HepG2 (cell line): ENCODE measurements around the gene EBF4. TPM values are rescaled to one million over a fixed set of nuclear protein-coding genes. Genes with fewer than 3 reads are reported as not detected.

Experiments
- ATAC-seq: fragments of 200-7000 bp; cut with Tn5 transposase; 3 replicates; pipeline ENCODE4 v1.9.1; 2020; ENCODE audit warnings: mild to moderate bottlenecking, moderate library complexity
- BruUV-seq: library from RNA; stranded (reverse); fragments of 400-500 nt; replicated peaks from 2 replicates; lab custom pipeline; 2021; lab: Mats Ljungman, UMichigan
- CTCF ChIA-PET: fragments of 300-600 bp; formaldehyde crosslinking; extraction: SDS; loops from one replicate; lab custom pipeline; 2021; ENCODE audit warnings: low total read pairs, inconsistent platforms, low intra/inter-chr PET ratio; lab: Yijun Ruan, JAX
- POLR2A ChIA-PET: fragments of 350-600 bp; sonication (Branson Sonifier 250); formaldehyde crosslinking; loops from one replicate; lab custom pipeline; 2020; ENCODE audit warnings: antibody characterized with exemption, inconsistent platforms; lab: Yijun Ruan, JAX
- DNase-seq: peaks from one replicate; pipeline ENCODE4 v3.0.0-alpha.2; 2015; ENCODE audit warnings: low spot score
- FAIRE-seq: peaks from 3 replicates; lab custom pipeline; 2011; peaks lifted over from hg19 to GRCh38; lab: Jason Lieb, UNC
- H2AFZ ChIP-seq: one replicate; pipeline ENCODE4 v1.6.1; 2011; ENCODE audit warnings: low read length, inconsistent platforms
- H3K27ac ChIP-seq: fragments of 300-600 bp; 3 replicates; pipeline ENCODE4 v1.8.0; 2011; ENCODE audit warnings: mixed run types, mild to moderate bottlenecking, mixed read lengths, low read length, inconsistent platforms; ENCODE audit not compliant: insufficient read depth; ENCODE audit errors: extremely low read length
- H3K27me3 ChIP-seq, 2 experiments: fragments of 200-600 bp in 1 of 2; 2 replicates in 1 of 2; 3 replicates in 1 of 2; pipeline versions ENCODE4 v1.6.0 to v1.8.0; 2011; ENCODE audit warnings: low read length in 2 of 2, mild to moderate bottlenecking in 2 of 2, moderate library complexity in 2 of 2, inconsistent platforms in 1 of 2; ENCODE audit not compliant: insufficient read depth in 2 of 2, control insufficient read depth in 1 of 2
- H3K36me3 ChIP-seq, 2 experiments: fragments of 200-600 bp in 1 of 2; replicated peaks in 1 of 2; 2 replicates in 1 of 2; 3 replicates in 1 of 2; pipeline versions ENCODE4 v1.5.1 to v1.8.0; 2011; ENCODE audit warnings: low read length in 2 of 2, inconsistent platforms in 1 of 2; ENCODE audit not compliant: insufficient read depth in 2 of 2, control insufficient read depth in 1 of 2
- H3K4me1 ChIP-seq: 2 replicates; pipeline ENCODE4 v1.5.1; 2012; ENCODE audit warnings: low read length, inconsistent platforms; ENCODE audit not compliant: insufficient read depth
- H3K4me2 ChIP-seq: 2 replicates; pipeline ENCODE4 v1.6.0; 2011; ENCODE audit warnings: low read depth, low read length, inconsistent platforms
- H3K4me3 ChIP-seq, 3 experiments: fragments of 200-600 bp in 1 of 3; sonication (generic), shearing (Covaris generic) in 1 of 3; replicated peaks in 1 of 3; 2 replicates each; pipeline ENCODE4 v1.5.1; 2011 to 2016; ENCODE audit warnings: low read length in 3 of 3, inconsistent platforms in 2 of 3, low read depth in 2 of 3, mild to moderate bottlenecking in 2 of 3, control low read depth in 1 of 3, mixed read lengths in 1 of 3; ENCODE audit not compliant: insufficient read depth in 1 of 3
- H3K79me2 ChIP-seq: one replicate; pipeline ENCODE4 v1.6.1; 2011; ENCODE audit warnings: low read length, inconsistent platforms; ENCODE audit not compliant: insufficient read depth
- H3K9ac ChIP-seq: 2 replicates; pipeline ENCODE4 v1.6.0; 2011; ENCODE audit warnings: mild to moderate bottlenecking, low read depth, low read length, inconsistent platforms; ENCODE audit not compliant: insufficient read depth
- H3K9me3 ChIP-seq: 2 replicates; pipeline ENCODE4 v1.5.1; 2012; ENCODE audit warnings: mild to moderate bottlenecking, low read length
- H4K20me1 ChIP-seq: 2 replicates; pipeline ENCODE4 v1.6.0; 2011; ENCODE audit warnings: inconsistent platforms, mild to moderate bottlenecking, low read length, moderate library complexity; ENCODE audit not compliant: insufficient read depth
- FOXA3 ChIP-seq: IDR thresholded peaks from 2 replicates; pipeline ENCODE4 v1.6.1; 2016; ENCODE audit warnings: missing genetic modification reagents, missing compliant biosample characterization
- HNRNPH1 ChIP-seq: fragments of 200-400 bp; formaldehyde crosslinking; optimal IDR thresholded peaks from 2 replicates; pipeline ENCODE3; 2017; ENCODE audit warnings: mild to moderate bottlenecking, low read depth, low read length
- NBN ChIP-seq: fragments of 450-650 bp; conservative IDR thresholded peaks from 2 replicates; pipeline ENCODE4 v1.6.1; 2017
- ONECUT2 ChIP-seq: sonication (generic); formaldehyde crosslinking; IDR thresholded peaks from 2 replicates; pipeline ENCODE4 v1.4.0; 2020; ENCODE audit warnings: missing genetic modification reagents
- POLR2AphosphoS2 ChIP-seq: IDR thresholded peaks from 2 replicates; pipeline ENCODE4 v1.6.1; 2011; ENCODE audit warnings: low read depth, low read length, improper control_type of control experiment
- ZFP82 ChIP-seq: sonication (generic); formaldehyde crosslinking; IDR thresholded peaks from 2 replicates; pipeline ENCODE4 v1.5.1; 2020; ENCODE audit warnings: mild to moderate bottlenecking, missing genetic modification reagents, borderline replicate concordance
- ZFP90 ChIP-seq: sonication (generic); formaldehyde crosslinking; IDR thresholded peaks from 2 replicates; pipeline ENCODE4 v1.8.0; 2022; ENCODE audit warnings: missing genetic modification reagents, mild to moderate bottlenecking, inconsistent platforms, borderline replicate concordance
- ZNF747 ChIP-seq: sonication (generic); formaldehyde crosslinking; IDR thresholded peaks from 2 replicates; pipeline ENCODE4 v1.8.1; 2023; ENCODE audit warnings: missing genetic modification reagents, mild to moderate bottlenecking, borderline replicate concordance
- ZNF790 ChIP-seq: sonication (generic); formaldehyde crosslinking; IDR thresholded peaks from 2 replicates; pipeline ENCODE4 v1.8.0; 2022; ENCODE audit warnings: missing genetic modification reagents, mild to moderate bottlenecking, borderline replicate concordance
- WGBS: methylation state at CpG from one replicate; pipeline ENCODE4 v1.1.6; 2017; ENCODE audit warnings: low lambda C conversion rate; 5-methylcytosine and 5-hydroxymethylcytosine counted together
- in situ Hi-C: cut with HindIII; loops from 2 replicates; pipeline ENCODE4 v1.10.0; 2017; ENCODE audit warnings: low pct_unique_long_range_greater_than_20kb; ENCODE audit not compliant: extremely low pct_ligation_motif_present
- intact Hi-C: fragments of 100-400 bp; cut with micrococcal nuclease; formaldehyde crosslinking; loops from one replicate; pipeline ENCODE4 v1.10.0; 2022; ENCODE audit not compliant: unreplicated experiment
- polyA plus RNA-seq, 8 experiments: library from polyadenylated mRNA; depleted of rRNA in 3 of 8; stranded (reverse) in 7 of 8; unstranded in 1 of 8; fragments of >200 nt; fragmentation: Illumina TruSeq in 4 of 8; extraction: Trizol in 4 of 8; gene quantifications; 2 replicates each; pipeline versions ENCODE4 v1.2.1 to v1.2.3, GENCODE V29; 2011 to 2016; ENCODE audit warnings: low read depth in 4 of 8, missing spikeins in 1 of 8, mixed read lengths in 1 of 8; ENCODE audit not compliant: insufficient read depth in 1 of 8
- total RNA-seq, 5 experiments: library from RNA; depleted of rRNA; stranded (reverse); fragments of >200 nt; fragmentation: Illumina TruSeq; extraction: Trizol; gene quantifications; 2 replicates each; pipeline ENCODE4 v1.2.3, GENCODE V29; 2016; ENCODE audit warnings: low read depth in 1 of 5
- TF ChIP-seq, protein P1 (sequence below): sonication (generic); formaldehyde crosslinking; IDR thresholded peaks from one replicate; pipeline ENCODE4 v1.5.1; 2020; ENCODE audit warnings: mild to moderate bottlenecking, missing genetic modification reagents; ENCODE audit errors: not compliant biosample characterization
- TF ChIP-seq, protein P2 (sequence below): sonication (generic); formaldehyde crosslinking; IDR thresholded peaks from 2 replicates; pipeline ENCODE4 v1.5.1; 2020; ENCODE audit warnings: mild to moderate bottlenecking, missing genetic modification reagents, borderline replicate concordance
- TF ChIP-seq, protein P3 (sequence below): sonication (generic); formaldehyde crosslinking; IDR thresholded peaks from 2 replicates; pipeline ENCODE4 v1.4.0; 2020; ENCODE audit warnings: missing genetic modification reagents, mild to moderate bottlenecking, borderline replicate concordance

The EBF4 gene
- total and polyA plus RNA-seq, 2 of the 13 experiments (the other 11 are each of a cell fraction or from before 2014, with no cell fraction given), result 0.84 to 2.2 TPM

DNA sequence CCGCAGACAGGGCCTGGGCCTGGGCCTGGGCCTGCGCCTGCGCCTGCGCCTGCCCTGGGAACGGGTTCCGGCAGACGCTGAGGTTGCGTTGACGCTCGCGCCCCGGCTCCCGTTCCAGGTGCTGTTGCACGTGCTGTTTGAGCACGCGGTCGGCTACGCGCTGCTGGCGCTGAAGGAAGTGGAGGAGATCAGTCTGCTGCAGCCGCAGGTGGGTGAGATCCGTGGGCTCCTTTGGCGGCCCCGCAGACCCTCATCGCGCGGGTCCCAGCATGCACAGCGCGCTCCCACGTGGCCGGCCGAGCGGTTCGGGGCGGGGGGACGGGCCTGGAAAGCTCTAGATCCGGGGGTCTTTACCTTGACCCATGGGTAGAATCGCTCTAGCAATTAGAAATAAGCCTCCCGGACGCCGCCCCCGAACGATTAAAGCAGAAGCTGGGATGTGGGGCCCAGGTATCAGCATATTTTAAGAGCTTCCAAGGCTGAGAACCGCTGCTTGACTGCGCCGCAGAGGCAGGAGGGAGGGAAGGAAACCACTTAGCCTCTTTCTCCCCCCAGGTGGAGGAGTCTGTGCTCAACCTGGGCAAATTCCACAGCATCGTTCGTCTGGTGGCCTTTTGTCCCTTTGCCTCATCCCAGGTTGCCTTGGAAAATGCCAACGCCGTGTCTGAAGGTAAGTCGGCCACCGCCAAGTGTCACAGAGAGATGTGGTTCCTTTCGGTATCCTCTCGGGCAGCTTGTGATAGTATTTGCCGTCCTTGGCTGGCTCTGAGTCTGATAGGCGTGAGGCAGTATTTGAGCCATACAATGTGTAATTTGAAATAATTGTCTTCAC lies 39.6 kb upstream of the EBF4 start:
- peak overlapping the region; percentile 60 to 97 (median 83) for H3K4me3 ChIP-seq
- H3K4me1 ChIP-seq, result peaks cover 43% of the 10 kb centered on the region
- H3K4me2 ChIP-seq, result peak overlapping the region; percentile 100
- CTCF ChIA-PET, result no interaction called here
- POLR2A ChIA-PET, result interaction anchor here (0.7 to 7.0 kb wide), 26 partner anchors 8 to 393 kb away, joined by 3 to 151 read pairs (median 7); partner anchors contain the start of genes EBF4, IDH3B, MRPS26 and SNRPB
- H2AFZ ChIP-seq, result no peak overlapping the region
- BruUV-seq, result TSS peak; percentile 58
- no peaks in the 10 kb centered on the region; a peak in 1 of 5 replicates for H3K27me3 ChIP-seq
- DNase-seq, result peak; percentile 30
- in situ Hi-C loops (no loop called here), intact Hi-C loops (loop anchor here (5.0 kb wide), 2 partner anchors 141 to 186 kb away; no protein-coding TSS in a partner anchor)
- FAIRE-seq, result no peak
- H4K20me1 ChIP-seq, result peaks cover 51% of the 10 kb centered on the region
- no peaks in the 10 kb centered on the region for H3K9me3 ChIP-seq
- ATAC-seq, result peak; percentile 58
- WGBS, result under 1% methylated on average over 33 of the region's 56 CpGs
- peaks cover 34 to 43% of the 10 kb centered on the region in 2 experiments for H3K36me3 ChIP-seq
- H3K79me2 ChIP-seq, result peaks cover 46% of the 10 kb centered on the region
- peak overlapping the region; percentile 90 for H3K27ac ChIP-seq
- peak overlapping the region; percentile 88 for H3K9ac ChIP-seq
- TF ChIP-seq ZFP90 (CRISPR knock-in tag) (no peak; the same call in 1 of the 2 replicates), ZNF790 (peak; percentile 99; the same call in 1 of the 2 replicates), NBN (no peak), HNRNPH1 (no peak), ZFP82 (CRISPR knock-in tag) (peak; percentile 99; the same call in 1 of the 2 replicates), FOXA3 (CRISPR knock-in tag) (no peak), POLR2AphosphoS2 (no peak), ONECUT2 (no peak), ZNF747 (no peak; the same call in none of the 2 replicates)
- TF ChIP-seq, protein P1, sequence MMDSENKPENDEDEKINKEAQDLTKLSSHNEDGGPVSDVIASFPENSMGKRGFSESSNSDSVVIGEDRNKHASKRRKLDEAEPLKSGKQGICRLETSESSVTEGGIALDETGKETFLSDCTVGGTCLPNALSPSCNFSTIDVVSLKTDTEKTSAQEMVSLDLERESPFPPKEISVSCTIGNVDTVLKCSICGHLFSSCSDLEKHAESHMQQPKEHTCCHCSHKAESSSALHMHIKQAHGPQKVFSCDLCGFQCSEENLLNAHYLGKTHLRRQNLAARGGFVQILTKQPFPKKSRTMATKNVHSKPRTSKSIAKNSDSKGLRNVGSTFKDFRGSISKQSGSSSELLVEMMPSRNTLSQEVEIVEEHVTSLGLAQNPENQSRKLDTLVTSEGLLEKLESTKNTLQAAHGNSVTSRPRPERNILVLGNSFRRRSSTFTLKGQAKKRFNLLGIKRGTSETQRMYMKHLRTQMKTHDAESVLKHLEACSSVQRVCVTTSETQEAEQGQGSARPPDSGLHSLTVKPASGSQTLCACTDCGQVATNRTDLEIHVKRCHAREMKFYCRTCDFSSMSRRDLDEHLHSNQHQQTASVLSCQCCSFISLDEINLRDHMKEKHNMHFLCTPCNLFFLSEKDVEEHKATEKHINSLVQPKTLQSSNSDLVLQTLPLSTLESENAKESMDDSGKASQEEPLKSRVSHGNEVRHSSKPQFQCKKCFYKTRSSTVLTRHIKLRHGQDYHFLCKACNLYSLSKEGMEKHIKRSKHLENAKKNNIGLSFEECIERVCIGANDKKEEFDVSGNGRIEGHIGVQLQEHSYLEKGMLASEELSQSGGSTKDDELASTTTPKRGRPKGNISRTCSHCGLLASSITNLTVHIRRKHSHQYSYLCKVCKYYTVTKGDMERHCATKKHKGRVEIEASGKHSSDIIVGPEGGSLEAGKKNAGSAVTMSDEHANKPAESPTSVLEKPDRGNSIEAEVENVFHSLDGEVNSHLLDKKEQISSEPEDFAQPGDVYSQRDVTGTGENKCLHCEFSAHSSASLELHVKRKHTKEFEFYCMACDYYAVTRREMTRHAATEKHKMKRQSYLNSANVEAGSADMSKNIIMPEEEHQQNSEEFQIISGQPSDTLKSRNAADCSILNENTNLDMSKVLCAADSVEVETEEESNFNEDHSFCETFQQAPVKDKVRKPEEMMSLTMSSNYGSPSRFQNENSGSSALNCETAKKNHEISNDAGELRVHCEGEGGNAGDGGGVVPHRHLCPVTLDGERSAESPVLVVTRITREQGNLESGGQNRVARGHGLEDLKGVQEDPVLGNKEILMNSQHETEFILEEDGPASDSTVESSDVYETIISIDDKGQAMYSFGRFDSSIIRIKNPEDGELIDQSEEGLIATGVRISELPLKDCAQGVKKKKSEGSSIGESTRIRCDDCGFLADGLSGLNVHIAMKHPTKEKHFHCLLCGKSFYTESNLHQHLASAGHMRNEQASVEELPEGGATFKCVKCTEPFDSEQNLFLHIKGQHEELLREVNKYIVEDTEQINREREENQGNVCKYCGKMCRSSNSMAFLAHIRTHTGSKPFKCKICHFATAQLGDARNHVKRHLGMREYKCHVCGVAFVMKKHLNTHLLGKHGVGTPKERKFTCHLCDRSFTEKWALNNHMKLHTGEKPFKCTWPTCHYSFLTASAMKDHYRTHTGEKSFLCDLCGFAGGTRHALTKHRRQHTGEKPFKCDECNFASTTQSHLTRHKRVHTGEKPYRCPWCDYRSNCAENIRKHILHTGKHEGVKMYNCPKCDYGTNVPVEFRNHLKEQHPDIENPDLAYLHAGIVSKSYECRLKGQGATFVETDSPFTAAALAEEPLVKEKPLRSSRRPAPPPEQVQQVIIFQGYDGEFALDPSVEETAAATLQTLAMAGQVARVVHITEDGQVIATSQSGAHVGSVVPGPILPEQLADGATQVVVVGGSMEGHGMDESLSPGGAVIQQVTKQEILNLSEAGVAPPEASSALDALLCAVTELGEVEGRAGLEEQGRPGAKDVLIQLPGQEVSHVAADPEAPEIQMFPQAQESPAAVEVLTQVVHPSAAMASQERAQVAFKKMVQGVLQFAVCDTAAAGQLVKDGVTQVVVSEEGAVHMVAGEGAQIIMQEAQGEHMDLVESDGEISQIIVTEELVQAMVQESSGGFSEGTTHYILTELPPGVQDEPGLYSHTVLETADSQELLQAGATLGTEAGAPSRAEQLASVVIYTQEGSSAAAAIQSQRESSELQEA (CRISPR knock-in tag), result peak; percentile 80
- TF ChIP-seq, protein P2, sequence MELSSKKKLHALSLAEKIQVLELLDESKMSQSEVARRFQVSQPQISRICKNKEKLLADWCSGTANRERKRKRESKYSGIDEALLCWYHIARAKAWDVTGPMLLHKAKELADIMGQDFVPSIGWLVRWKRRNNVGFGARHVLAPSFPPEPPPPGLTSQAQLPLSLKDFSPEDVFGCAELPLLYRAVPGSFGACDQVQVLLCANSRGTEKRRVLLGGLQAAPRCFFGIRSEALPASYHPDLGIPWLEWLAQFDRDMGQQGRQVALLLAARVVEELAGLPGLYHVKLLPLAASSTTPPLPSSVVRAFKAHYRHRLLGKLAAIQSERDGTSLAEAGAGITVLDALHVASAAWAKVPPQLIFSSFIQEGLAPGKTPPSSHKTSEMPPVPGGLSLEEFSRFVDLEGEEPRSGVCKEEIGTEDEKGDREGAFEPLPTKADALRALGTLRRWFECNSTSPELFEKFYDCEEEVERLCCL (CRISPR knock-in tag), result no peak
- TF ChIP-seq, protein P3, sequence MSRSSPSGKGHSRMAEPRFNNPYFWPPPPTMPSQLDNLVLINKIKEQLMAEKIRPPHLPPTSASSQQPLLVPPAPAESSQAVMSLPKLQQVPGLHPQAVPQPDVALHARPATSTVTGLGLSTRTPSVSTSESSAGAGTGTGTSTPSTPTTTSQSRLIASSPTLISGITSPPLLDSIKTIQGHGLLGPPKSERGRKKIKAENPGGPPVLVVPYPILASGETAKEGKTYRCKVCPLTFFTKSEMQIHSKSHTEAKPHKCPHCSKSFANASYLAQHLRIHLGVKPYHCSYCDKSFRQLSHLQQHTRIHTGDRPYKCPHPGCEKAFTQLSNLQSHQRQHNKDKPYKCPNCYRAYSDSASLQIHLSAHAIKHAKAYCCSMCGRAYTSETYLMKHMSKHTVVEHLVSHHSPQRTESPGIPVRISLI, result no peak
